ENCODE data around the gene PEX5L. TPM values are rescaled to one million over a fixed set of nuclear protein-coding genes. Genes with fewer than 3 reads are reported as not detected.

PEX5L gene, protein sequence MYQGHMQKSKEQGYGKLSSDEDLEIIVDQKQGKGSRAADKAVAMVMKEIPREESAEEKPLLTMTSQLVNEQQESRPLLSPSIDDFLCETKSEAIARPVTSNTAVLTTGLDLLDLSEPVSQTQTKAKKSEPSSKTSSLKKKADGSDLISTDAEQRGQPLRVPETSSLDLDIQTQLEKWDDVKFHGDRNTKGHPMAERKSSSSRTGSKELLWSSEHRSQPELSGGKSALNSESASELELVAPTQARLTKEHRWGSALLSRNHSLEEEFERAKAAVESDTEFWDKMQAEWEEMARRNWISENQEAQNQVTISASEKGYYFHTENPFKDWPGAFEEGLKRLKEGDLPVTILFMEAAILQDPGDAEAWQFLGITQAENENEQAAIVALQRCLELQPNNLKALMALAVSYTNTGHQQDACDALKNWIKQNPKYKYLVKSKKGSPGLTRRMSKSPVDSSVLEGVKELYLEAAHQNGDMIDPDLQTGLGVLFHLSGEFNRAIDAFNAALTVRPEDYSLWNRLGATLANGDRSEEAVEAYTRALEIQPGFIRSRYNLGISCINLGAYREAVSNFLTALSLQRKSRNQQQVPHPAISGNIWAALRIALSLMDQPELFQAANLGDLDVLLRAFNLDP
- total RNA-seq: not detected

DNA sequence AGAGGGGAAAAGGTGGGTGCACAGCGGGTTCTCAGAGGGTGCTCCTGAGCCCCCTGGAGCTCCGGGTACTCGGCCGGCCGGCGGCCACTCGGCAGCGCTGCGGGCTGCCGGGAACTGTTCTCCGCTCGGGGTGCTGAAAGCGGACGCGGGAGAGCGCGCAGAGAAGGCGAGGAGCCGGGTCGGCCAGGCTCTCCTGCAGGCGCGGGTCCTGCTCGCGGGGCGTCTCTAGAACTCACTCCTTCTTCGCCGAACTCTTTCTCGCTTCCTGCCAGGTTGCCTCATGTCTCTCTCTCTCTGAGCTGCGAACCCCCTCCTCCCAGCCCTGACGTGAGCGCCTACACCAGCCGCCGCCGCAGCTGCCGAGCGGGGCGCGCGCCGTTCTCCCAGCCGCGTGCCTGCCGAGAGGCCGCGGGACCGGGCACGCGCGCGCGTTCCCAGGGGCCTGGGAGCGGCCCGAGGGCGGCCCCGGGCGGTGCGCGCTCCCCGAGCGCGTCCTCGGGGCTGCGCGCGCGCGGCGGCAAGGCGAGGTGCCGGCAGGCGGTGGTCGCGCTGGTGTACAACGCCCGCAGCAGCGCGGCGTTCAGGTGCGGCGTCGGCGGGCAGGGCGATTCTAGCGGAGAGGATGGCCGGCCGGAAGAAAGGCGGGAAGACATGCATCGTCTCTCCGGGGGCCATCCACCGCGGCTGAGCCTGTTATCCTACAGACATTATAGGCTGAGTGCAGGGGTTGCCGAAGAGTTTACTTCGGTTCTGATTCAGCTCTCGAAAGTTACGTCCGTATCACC, at the start of gene PEX5L:
TSS of gene PEX5L (minus strand) at position 267 of the 785 bp plus-strand sequence. CDS start 338 bp downstream, outside the sequence.
- TF ChIP-seq, protein P1, sequence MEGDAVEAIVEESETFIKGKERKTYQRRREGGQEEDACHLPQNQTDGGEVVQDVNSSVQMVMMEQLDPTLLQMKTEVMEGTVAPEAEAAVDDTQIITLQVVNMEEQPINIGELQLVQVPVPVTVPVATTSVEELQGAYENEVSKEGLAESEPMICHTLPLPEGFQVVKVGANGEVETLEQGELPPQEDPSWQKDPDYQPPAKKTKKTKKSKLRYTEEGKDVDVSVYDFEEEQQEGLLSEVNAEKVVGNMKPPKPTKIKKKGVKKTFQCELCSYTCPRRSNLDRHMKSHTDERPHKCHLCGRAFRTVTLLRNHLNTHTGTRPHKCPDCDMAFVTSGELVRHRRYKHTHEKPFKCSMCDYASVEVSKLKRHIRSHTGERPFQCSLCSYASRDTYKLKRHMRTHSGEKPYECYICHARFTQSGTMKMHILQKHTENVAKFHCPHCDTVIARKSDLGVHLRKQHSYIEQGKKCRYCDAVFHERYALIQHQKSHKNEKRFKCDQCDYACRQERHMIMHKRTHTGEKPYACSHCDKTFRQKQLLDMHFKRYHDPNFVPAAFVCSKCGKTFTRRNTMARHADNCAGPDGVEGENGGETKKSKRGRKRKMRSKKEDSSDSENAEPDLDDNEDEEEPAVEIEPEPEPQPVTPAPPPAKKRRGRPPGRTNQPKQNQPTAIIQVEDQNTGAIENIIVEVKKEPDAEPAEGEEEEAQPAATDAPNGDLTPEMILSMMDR (IDR thresholded peaks at IDR 0.05): no peak
- peaks cover 2 to 7% of the 10 kb centered on the region in 2 donors for H3K4me1 ChIP-seq (ENCODE audit: control insufficient read depth in 1 of 2, low read depth in 2 of 2)
- no peak for DNase-seq (ENCODE audit: low spot score)
- peak within 1 kb of the TSS; percentile 35 for H3K4me3 ChIP-seq
- H3K9me3 ChIP-seq: no peaks in the 10 kb centered on the region
- H3K27ac ChIP-seq: no peak within 1 kb of the TSS
- peaks cover 12% of the 10 kb centered on the region for H3K27me3 ChIP-seq (replicated peaks; ENCODE audit: insufficient read depth)
- H3K36me3 ChIP-seq: no peaks in the 10 kb centered on the region
- no peak for ATAC-seq (ENCODE audit: insufficient number of reproducible peaks, low FRiP score, low read depth)

DNA sequence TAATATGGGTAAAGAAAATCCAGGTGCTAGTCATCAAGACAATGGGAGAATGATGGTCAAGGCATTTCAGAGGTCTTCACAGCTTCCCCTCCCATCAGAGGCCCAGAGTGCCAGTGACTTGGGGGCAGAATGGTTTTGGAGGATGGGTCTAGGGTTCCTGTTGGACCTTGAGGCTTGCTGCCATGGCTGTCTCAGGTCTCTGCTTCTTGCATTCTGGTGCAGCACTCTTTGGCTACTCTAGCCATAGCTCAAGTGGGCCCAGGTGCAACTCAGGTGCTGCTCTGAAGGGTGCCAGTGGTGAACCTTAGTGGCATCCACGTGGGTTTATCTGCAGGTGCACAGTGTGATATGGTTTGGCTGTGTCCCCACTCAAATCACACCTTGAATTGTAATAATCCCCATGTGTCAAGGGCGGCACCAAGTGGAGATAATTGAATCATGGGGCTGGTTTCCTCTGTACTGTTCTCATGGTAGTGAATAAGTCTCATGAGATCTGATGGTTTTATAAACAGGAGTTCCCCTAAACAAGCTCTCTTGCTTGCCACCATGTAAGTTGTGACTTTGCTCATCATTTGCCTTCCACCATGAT, 48.5 kb upstream of the PEX5L start:
- Histone ChIP-seq H3K4me3 (no peak overlapping the region), H3K27me3 (replicated peaks; ENCODE audit: insufficient read depth) (no peaks in the 10 kb centered on the region), H3K36me3 (no peaks in the 10 kb centered on the region), H3K4me1 (ENCODE audit: control insufficient read depth in 1 of 2, low read depth in 2 of 2) (no peaks in the 10 kb centered on the region), H3K27ac (no peak overlapping the region), H3K9me3 (no peaks in the 10 kb centered on the region)
- TF ChIP-seq, protein P1 (IDR thresholded peaks at IDR 0.05): no peak
- ATAC-seq (ENCODE audit: insufficient number of reproducible peaks, low FRiP score, low read depth) (no peak), DNase-seq (ENCODE audit: low spot score) (no peak)

DNA sequence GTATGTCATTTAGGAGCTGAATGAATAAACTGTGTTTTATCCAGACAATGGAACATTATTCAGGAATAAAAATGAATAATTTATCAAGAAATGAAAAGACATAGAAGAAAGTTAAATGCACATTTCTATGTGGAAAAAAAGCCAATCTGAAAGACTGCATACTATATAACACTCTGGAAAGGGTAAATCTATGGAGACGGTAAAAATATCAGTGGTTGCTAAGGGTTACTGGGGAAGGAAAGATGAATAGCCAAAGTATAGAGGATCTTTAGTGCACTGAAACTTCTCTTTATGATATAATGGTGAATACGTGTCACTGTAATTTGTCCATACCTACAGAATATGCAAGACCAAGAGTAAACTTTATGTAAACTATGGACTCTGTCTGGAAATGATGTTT, 46.0 kb upstream of the PEX5L start:
- TF ChIP-seq, protein P1 (IDR thresholded peaks at IDR 0.05): no peak
- no peaks in the 10 kb centered on the region for H3K36me3 ChIP-seq
- H3K27ac ChIP-seq: no peak overlapping the region
- DNase-seq (ENCODE audit: low spot score) (no peak), ATAC-seq (ENCODE audit: insufficient number of reproducible peaks, low FRiP score, low read depth) (no peak)
- H3K4me3 ChIP-seq: no peak overlapping the region
- H3K27me3 ChIP-seq (replicated peaks; ENCODE audit: insufficient read depth): no peaks in the 10 kb centered on the region
- H3K4me1 ChIP-seq (ENCODE audit: control insufficient read depth in 1 of 2, low read depth in 2 of 2): no peaks in the 10 kb centered on the region
- H3K9me3 ChIP-seq: no peaks in the 10 kb centered on the region

DNA sequence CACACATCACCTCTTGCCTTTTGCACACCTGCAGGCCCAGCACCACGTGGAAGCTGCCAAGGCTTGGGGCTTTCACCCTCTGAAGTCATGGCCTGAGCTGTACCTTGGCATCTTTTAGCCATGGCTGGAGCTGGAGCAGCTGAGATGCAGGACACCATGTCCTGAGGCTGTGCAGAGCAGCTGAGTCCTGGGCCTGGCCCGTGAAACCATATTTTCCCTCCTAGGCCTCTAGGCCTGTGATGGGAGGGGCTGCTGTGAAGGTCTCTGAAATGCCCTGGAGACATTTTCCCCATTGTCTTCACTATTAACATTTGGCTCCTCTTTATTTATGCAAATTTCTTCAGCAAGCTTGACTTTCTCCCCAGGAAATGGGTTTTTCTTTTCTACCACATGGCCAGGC, 41.9 kb upstream of the PEX5L start:
- no peaks in the 10 kb centered on the region for H3K9me3 ChIP-seq
- TF ChIP-seq, protein P1 (IDR thresholded peaks at IDR 0.05): no peak

More for the DNA sequence above, 41.9 kb upstream of the PEX5L start:
- Histone ChIP-seq H3K27ac (no peak overlapping the region), H3K4me3 (no peak overlapping the region), H3K27me3 (replicated peaks; ENCODE audit: insufficient read depth) (no peaks in the 10 kb centered on the region), H3K4me1 (ENCODE audit: control insufficient read depth in 1 of 2, low read depth in 2 of 2) (no peaks in the 10 kb centered on the region), H3K36me3 (no peaks in the 10 kb centered on the region)
- ATAC-seq (ENCODE audit: insufficient number of reproducible peaks, low FRiP score, low read depth) (no peak), DNase-seq (ENCODE audit: low spot score) (no peak)

Data from thoracic aorta (tissue), 2 donors.